ENCODE data around the gene DPPA4.
"Not testable (repeated sequence)": the region's sequence is repeated elsewhere in the genome, so short reads cannot be mapped to it uniquely, and the experiment has no call there.

DPPA4 gene
- 0 to 0.21 (median 0) reads per million in 9 experiments for total RNA-seq

GRCh38 chr3:109337393-109337792 is at the start of gene DPPA4:
Gene DPPA4 (minus strand): TSS chr3:109337546. CDS start chr3:109337517, 29 bp downstream.
- H3K4me1 Mint-ChIP-seq (ENCODE audit: low read depth in 2 of 2): peaks cover 3 to 10% of the 10 kb centered on the region in 2 donors
- H3K9me3 Mint-ChIP-seq: peaks cover 0 to under 1% of the 10 kb centered on the region in 2 donors
- no peak within 1 kb of the TSS for H3K27ac Mint-ChIP-seq
- peaks cover 24 to 29% of the 10 kb centered on the region in 2 donors for H3K27me3 Mint-ChIP-seq
- ATAC-seq (replicated peaks) (no peak), DNase-seq (no peak)
- H3K4me3 Mint-ChIP-seq: peak within 1 kb of the TSS; percentile 56 to 70
- H3K36me3 Mint-ChIP-seq (ENCODE audit: insufficient read depth): no peaks in the 10 kb centered on the region

- H3K4me3 Mint-ChIP-seq: no peak overlapping the region
- DNase-seq: no peak
- no peak for ATAC-seq (replicated peaks)
- H3K4me1 Mint-ChIP-seq (ENCODE audit: low read depth in 2 of 2): no peaks in the 10 kb centered on the region
- H3K27ac Mint-ChIP-seq: no peak overlapping the region
- peaks cover 0 to 5% of the 10 kb centered on the region in 2 donors for H3K27me3 Mint-ChIP-seq
- no peaks in the 10 kb centered on the region for H3K36me3 Mint-ChIP-seq (ENCODE audit: insufficient read depth)
- H3K9me3 Mint-ChIP-seq: no peaks in the 10 kb centered on the region
These were observed 48.3 kb upstream of the DPPA4 start for GRCh38 chr3:109385442-109386318.

GRCh38 chr3:109384164-109384563 is 46.8 kb upstream of the DPPA4 start:
- Mint-ChIP-seq H3K4me3 (no peak overlapping the region), H3K27me3 (no peaks in the 10 kb centered on the region), H3K4me1 (ENCODE audit: low read depth in 2 of 2) (no peaks in the 10 kb centered on the region), H3K9me3 (no peaks in the 10 kb centered on the region), H3K27ac (no peak overlapping the region), H3K36me3 (ENCODE audit: insufficient read depth) (no peaks in the 10 kb centered on the region)
- DNase-seq: no peak
- no peak for ATAC-seq (replicated peaks)

GRCh38 chr3:109382588-109382987 is 45.2 kb upstream of the DPPA4 start:
- Mint-ChIP-seq H3K27ac (no peak overlapping the region), H3K36me3 (ENCODE audit: insufficient read depth) (no peaks in the 10 kb centered on the region), H3K27me3 (no peaks in the 10 kb centered on the region), H3K9me3 (no peaks in the 10 kb centered on the region), H3K4me1 (ENCODE audit: low read depth in 2 of 2) (no peaks in the 10 kb centered on the region), H3K4me3 (no peak overlapping the region)
- no peak for DNase-seq
- no peak for ATAC-seq (replicated peaks)

GRCh38 chr3:109375975-109376374 is 38.6 kb upstream of the DPPA4 start:
- no peak overlapping the region for H3K4me3 Mint-ChIP-seq
- no peaks in the 10 kb centered on the region for H3K9me3 Mint-ChIP-seq
- no peak overlapping the region for H3K27ac Mint-ChIP-seq
- no peak for ATAC-seq (replicated peaks)
- H3K27me3 Mint-ChIP-seq: no peaks in the 10 kb centered on the region
- no peaks in the 10 kb centered on the region for H3K36me3 Mint-ChIP-seq (ENCODE audit: insufficient read depth)
- H3K4me1 Mint-ChIP-seq (ENCODE audit: low read depth in 2 of 2): no peaks in the 10 kb centered on the region
- DNase-seq: no peak

GRCh38 chr3:109374434-109374833 is 37.1 kb upstream of the DPPA4 start:
- H3K27me3 Mint-ChIP-seq: not testable (repeated sequence)

GRCh38 chr3:109373933-109374332 is 36.6 kb upstream of the DPPA4 start:
- Mint-ChIP-seq H3K9me3 (no peaks in the 10 kb centered on the region), H3K4me1 (ENCODE audit: low read depth in 2 of 2) (no peaks in the 10 kb centered on the region), H3K27ac (no peak overlapping the region), H3K4me3 (no peak overlapping the region), H3K27me3 (no peaks in the 10 kb centered on the region), H3K36me3 (ENCODE audit: insufficient read depth) (no peaks in the 10 kb centered on the region)
- DNase-seq (no peak), ATAC-seq (replicated peaks) (no peak)

More at GRCh38 chr3:109374434-109374833, 37.1 kb upstream of the DPPA4 start:
- not testable (repeated sequence) for H3K36me3 Mint-ChIP-seq (ENCODE audit: insufficient read depth); H3K4me3 Mint-ChIP-seq; H3K27ac Mint-ChIP-seq; H3K9me3 Mint-ChIP-seq; ATAC-seq (replicated peaks); DNase-seq; H3K4me1 Mint-ChIP-seq (ENCODE audit: low read depth in 2 of 2)

- Mint-ChIP-seq H3K36me3 (ENCODE audit: insufficient read depth) (no peaks in the 10 kb centered on the region), H3K4me3 (no peak overlapping the region), H3K27me3 (no peaks in the 10 kb centered on the region), H3K9me3 (no peaks in the 10 kb centered on the region), H3K27ac (no peak overlapping the region), H3K4me1 (ENCODE audit: low read depth in 2 of 2) (no peaks in the 10 kb centered on the region)
- DNase-seq: no peak
- no peak for ATAC-seq (replicated peaks)
These were observed 35.3 kb upstream of the DPPA4 start for GRCh38 chr3:109372639-109373038.

GRCh38 chr3:109369510-109369909 is 32.2 kb upstream of the DPPA4 start:
- H3K27me3 Mint-ChIP-seq: no peaks in the 10 kb centered on the region
- no peak overlapping the region for H3K4me3 Mint-ChIP-seq

GRCh38 chr3:109364088-109364487 is 26.7 kb upstream of the DPPA4 start:
- H3K36me3 Mint-ChIP-seq (ENCODE audit: insufficient read depth): no peaks in the 10 kb centered on the region
- no peak for ATAC-seq (replicated peaks)
- no peaks in the 10 kb centered on the region for H3K27me3 Mint-ChIP-seq
- H3K4me1 Mint-ChIP-seq (ENCODE audit: low read depth in 2 of 2): no peaks in the 10 kb centered on the region
- DNase-seq: no peak
- no peak overlapping the region for H3K27ac Mint-ChIP-seq
- no peak overlapping the region for H3K4me3 Mint-ChIP-seq
- no peaks in the 10 kb centered on the region for H3K9me3 Mint-ChIP-seq

More at GRCh38 chr3:109369510-109369909, 32.2 kb upstream of the DPPA4 start:
- H3K27ac Mint-ChIP-seq: no peak overlapping the region
- H3K4me1 Mint-ChIP-seq (ENCODE audit: low read depth in 2 of 2): no peaks in the 10 kb centered on the region
- DNase-seq: no peak
- no peak for ATAC-seq (replicated peaks)
- H3K36me3 Mint-ChIP-seq (ENCODE audit: insufficient read depth): no peaks in the 10 kb centered on the region
- H3K9me3 Mint-ChIP-seq: no peaks in the 10 kb centered on the region

- no peaks in the 10 kb centered on the region for H3K4me1 Mint-ChIP-seq (ENCODE audit: low read depth in 2 of 2)
These were observed 26.3 kb upstream of the DPPA4 start for GRCh38 chr3:109363634-109364033.

GRCh38 chr3:109362823-109363222 is 25.5 kb upstream of the DPPA4 start:
- DNase-seq (no peak), ATAC-seq (replicated peaks) (no peak)
- no peak overlapping the region for H3K27ac Mint-ChIP-seq
- no peak overlapping the region for H3K4me3 Mint-ChIP-seq
- no peaks in the 10 kb centered on the region for H3K9me3 Mint-ChIP-seq
- no peaks in the 10 kb centered on the region for H3K27me3 Mint-ChIP-seq
- no peaks in the 10 kb centered on the region for H3K36me3 Mint-ChIP-seq (ENCODE audit: insufficient read depth)
- no peaks in the 10 kb centered on the region for H3K4me1 Mint-ChIP-seq (ENCODE audit: low read depth in 2 of 2)

More at GRCh38 chr3:109363634-109364033, 26.3 kb upstream of the DPPA4 start:
- no peak for ATAC-seq (replicated peaks)
- DNase-seq: no peak
- Mint-ChIP-seq H3K36me3 (ENCODE audit: insufficient read depth) (no peaks in the 10 kb centered on the region), H3K27me3 (no peaks in the 10 kb centered on the region), H3K9me3 (no peaks in the 10 kb centered on the region), H3K4me3 (no peak overlapping the region), H3K27ac (no peak overlapping the region)

GRCh38 chr3:109358809-109359208 is 21.5 kb upstream of the DPPA4 start:
- H3K4me3 Mint-ChIP-seq; H3K27ac Mint-ChIP-seq; H3K9me3 Mint-ChIP-seq; ATAC-seq (replicated peaks); DNase-seq; H3K27me3 Mint-ChIP-seq; H3K4me1 Mint-ChIP-seq (ENCODE audit: low read depth in 2 of 2); H3K36me3 Mint-ChIP-seq (ENCODE audit: insufficient read depth): not testable (repeated sequence)

- DNase-seq (no peak), ATAC-seq (replicated peaks) (no peak)
- H3K36me3 Mint-ChIP-seq (ENCODE audit: insufficient read depth): no peaks in the 10 kb centered on the region
- peaks cover 0 to 7% of the 10 kb centered on the region in 2 donors for H3K27me3 Mint-ChIP-seq
- H3K9me3 Mint-ChIP-seq: no peaks in the 10 kb centered on the region
- no peak overlapping the region for H3K4me3 Mint-ChIP-seq
- H3K4me1 Mint-ChIP-seq (ENCODE audit: low read depth in 2 of 2): no peaks in the 10 kb centered on the region
- H3K27ac Mint-ChIP-seq: no peak overlapping the region
These were observed 19.3 kb upstream of the DPPA4 start for GRCh38 chr3:109356442-109357155.

Measured in effector memory CD8-positive, alpha-beta T cell (primary cell).